Caki2 (cell line): ENCODE measurements around the gene KCNK10. TPM values are rescaled to one million over a fixed set of nuclear protein-coding genes. Genes with fewer than 3 reads are reported as not detected.

Experiments
- DNase-seq: peaks from one replicate; pipeline ENCODE4 v3.0.0-alpha.2; 2015; ENCODE audit warnings: low read depth
- in situ Hi-C: cut with HindIII; loops from 2 replicates; pipeline ENCODE4 v1.10.0; 2016; ENCODE audit warnings: low sequenced_read_pairs, low pct_unique_long_range_greater_than_20kb, mixed read lengths
- total RNA-seq: library from RNA; depleted of rRNA; stranded (reverse); fragments of >200 nt; shearing (Covaris generic); gene quantifications from 2 replicates; pipeline ENCODE4 v1.2.3, GENCODE V29; 2014; ENCODE audit warnings: low replicate concordance; rRNA removed

KCNK10 gene
- total RNA-seq, 1 experiment from 2014 or later = not detected

DNA sequence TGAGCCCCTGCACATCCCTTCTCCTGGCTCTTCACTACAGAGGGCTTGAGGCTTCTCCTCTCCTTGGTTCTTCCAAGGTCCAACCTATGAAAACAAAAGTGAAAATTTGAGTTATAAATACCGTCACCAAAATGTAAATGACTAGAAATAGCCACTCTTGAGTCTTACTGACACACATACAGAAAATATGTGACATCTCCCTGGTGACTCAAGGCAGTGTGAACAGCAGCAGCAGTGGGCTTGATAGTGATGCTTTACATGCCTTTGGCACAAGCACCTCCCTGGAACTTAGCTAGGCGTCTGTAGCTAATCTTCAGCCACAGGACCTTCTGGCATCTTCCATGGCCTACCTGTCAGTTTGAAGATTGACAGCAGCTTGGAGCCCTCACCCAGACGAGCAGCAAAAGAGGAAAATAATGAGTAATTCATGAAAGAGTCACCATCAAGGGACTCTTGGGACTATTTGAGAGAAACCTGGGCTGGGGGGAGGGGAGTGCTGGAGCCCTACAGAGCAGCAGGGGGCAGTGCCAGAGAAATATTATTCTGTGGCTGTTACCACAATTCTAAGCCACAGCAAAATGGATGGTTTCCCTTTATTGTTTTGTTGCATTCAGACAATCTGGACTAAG is 158.0 kb downstream of the KCNK10 start:
- no peak for DNase-seq
- in situ Hi-C loops = no loop called here

DNA sequence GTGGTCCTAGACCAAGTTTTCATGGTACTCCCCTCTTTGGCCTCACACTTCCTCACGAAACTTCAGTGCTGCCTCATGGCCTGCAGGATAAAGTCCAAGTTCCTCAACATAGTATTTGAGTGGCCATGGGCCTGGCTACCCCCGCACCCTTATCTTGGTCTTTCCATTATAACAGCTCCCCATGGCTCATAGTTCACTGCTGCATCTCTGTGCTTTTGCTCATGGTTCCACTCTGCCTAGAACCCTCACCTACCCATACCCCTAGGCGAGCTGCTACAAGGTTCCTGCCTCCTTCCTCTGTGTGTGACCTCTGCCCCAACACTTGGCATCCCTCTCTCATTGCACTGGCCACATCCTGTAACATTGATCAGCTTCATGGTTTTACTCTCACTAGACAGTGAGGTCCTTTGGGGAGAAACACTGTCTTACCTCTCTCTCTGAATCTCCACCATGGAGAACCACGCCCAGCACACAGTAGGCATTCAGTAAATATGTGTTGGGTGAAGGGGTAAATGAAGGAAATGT is 159.3 kb downstream of the KCNK10 start:
- in situ Hi-C loops = no loop called here
- DNase-seq = no peak

DNA sequence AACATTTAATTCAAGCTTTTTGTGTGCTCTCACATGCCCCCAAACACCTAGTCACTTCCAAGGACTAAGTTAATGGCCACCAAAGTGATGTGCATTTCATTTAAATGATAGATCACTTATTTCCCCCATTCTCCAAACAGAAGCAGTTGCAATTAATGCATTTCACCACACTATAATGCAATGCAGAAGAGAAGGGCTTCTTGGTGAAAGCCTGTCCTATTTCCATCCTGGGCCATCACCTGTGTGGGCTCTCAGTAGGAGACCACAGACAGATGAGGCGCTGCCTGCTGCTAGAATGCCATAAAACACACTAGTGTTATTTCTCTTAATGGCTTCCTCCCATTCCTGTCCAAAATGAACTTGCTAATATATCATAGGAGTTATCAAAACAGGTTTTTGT is 166.9 kb downstream of the KCNK10 start:
- no peak for DNase-seq
- in situ Hi-C loops = no loop called here

DNA sequence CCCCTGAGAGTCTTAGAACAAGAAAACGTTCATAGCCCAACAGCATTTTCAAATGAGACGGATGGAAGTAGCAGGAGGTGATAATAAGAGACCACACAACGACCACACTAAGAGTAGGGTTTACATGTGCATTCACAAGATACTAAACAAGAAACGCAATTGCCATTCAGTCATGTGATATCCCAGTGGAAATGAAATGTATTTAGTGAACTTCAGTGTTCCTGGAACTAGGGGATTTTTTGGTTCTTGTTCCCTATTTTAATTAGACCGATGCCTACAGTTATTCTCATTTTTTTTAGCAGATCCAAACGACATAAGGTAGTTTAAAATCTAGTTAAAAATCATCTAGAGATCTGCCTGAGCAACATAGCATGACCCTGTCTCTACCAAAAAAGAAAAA is 168.1 kb downstream of the KCNK10 start:
- in situ Hi-C loops = no loop called here

DNA sequence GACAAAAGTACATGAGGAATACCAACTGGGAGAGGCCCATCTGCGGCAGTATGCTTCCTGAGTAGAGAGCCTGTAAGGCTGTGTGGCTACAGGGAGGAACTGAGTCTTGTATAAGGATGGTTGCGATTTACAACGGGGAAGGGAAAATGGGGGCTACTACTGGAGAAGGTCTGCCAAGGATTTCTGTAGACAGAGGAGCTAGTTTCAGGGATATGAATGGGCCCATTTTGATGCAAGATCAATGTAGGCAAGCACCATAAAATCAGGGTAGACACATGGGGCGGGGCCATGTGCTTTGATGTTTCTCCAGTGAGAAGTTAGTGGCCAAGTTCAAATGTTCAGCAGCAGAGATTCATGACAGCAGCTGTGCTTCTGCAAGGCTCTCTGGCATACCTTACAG is 168.7 kb downstream of the KCNK10 start:
- DNase-seq = no peak
- in situ Hi-C loops = no loop called here

More for the DNA sequence above, 168.1 kb downstream of the KCNK10 start:
- no peak for DNase-seq

DNA sequence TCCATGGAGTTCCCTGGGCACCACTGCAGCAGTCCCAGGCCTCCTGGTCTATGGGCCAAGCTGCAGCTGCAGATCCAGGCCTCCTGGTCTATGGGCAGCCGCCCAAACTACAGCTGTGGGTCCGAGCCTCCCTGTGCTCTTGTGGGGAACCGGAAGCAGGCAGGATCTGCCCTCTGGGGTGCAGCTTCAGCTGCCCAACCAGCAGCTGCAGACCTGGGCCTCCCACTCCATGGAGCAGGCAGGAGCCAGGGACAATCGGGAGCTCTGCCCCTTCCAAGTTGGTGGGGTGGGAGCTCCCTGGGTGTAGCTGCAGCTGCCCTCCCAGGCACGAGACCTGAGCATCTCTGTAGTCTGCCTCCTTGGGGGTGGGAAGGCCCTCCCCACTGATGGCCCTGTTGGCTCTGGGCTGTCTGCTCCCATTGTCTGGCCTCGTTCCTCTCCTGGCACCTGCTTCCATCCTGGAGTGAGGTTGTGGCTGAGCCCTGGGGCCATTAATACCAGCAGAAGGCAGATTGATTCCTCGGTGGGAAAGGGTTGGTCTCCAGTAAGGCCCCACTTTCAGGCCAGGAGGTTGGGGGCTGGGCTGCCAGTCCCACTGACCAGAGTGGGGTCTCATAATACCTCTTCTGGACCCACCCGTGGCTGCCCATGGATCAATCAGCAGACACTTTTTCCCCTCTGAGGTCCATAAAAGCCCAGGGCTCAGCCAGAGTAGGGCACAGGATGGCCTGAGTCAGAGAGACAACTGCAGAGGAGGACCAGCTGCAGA is 176.0 kb downstream of the KCNK10 start:
- DNase-seq = no peak

DNA sequence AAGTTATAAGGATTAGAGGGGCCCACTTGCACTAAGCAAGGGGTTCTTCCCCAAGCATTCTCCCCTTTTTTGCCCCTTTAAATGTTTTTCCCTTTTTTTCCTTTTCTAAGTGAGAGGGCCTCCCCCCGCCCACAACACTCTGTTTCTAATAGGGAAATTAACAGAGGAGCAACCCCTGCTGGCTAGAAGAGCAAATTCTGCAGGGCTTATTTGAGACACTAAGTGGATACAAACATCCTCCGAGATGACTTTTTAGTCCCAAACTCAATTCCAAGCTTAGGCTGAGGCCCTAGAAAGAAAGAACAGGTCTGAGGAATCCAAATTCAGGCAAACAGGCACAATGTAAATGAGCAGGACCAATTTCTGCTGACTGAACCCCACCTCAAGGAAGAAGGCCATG is 179.3 kb downstream of the KCNK10 start:
- DNase-seq = no peak
- in situ Hi-C loops = no loop called here

More for the DNA sequence above, 176.0 kb downstream of the KCNK10 start:
- in situ Hi-C loops = no loop called here

DNA sequence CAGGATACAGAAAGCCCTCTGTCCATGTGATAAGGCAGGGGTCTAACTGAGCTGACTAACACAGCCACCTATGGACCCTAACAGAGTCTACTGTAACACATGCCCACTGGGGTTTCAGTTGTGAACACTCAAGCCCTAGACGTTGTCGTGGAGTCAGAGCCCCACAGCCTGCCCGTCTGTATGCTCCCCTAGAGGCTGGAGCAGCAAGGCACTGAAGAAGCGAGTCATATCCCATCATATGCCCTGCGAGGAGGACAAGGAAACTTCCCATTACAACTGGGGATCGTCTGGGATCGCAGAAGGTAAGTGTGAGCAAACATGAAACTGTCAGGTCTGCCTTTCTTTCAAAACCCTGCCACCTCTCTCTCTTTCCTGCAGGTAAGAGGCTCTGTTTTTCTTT is 180.1 kb downstream of the KCNK10 start:
- in situ Hi-C loops = no loop called here
- no peak for DNase-seq

DNA sequence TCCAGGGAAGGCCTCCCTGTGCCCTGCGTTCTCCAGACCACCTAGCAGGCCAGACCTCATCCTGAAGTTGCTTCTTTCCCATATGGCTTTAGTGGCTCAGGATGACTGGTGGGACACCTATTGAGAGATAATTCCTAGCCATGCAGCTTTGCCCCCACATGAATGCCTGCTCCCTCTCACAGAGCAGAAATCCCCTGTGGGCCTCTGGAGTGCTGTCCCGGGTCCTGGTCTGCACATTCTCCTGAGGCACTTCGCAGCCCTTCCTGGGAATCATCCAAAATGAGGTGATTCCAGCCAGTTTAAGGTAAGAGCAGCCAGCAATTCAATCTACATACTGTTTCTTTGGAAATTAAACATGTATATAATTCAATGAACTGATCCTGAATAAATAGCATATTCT is 182.2 kb downstream of the KCNK10 start:
- no peak for DNase-seq
- in situ Hi-C loops = no loop called here

DNA sequence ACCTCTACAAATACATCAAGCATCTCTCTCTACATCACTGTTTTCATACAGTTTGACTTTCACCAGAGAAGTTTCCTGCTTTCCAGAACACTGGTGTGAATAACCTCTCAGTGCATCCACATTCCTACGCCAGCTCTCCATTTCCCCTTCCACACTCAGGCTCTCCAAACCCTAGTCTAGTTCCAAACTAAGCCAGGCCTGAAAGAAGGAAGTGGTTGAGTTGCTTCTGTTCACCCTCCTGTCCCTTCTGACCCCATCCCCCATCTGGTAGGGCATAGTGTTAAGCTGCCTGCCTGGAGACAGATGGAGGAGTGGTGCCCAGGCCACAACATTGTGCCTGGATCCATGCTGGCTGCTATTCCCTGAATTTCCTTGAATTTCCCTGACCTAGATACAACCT is 185.7 kb downstream of the KCNK10 start:
- in situ Hi-C loops = no loop called here
- no peak for DNase-seq

Other genes with a start within 250 kb of the KCNK10 start
- gene SPATA7, start 62.4 kb upstream of the KCNK10 start, total RNA-seq = 16.0 and 16.3 TPM in 2 replicates
- 0.58 and 3.7 TPM in 2 replicates for gene PTPN21, start 231.7 kb upstream of the KCNK10 start, total RNA-seq
- gene ZC3H14, start 239.8 kb upstream of the KCNK10 start, total RNA-seq = 34.1 and 36.5 TPM in 2 replicates